ENCODE measurements around the gene CATSPER2. TPM values are rescaled to one million over a fixed set of nuclear protein-coding genes. Genes with fewer than 3 reads are reported as not detected.
"Not testable (repeated sequence)": the region's sequence is repeated elsewhere in the genome, so short reads cannot be mapped to it uniquely, and the experiment has no call there.

CATSPER2 gene
- polyA plus RNA-seq (2011; rRNA removed): 0.87 and 0.96 TPM in 2 replicates
- 2.4 and 3.1 TPM in 2 replicates for polyA minus RNA-seq (2011; rRNA and poly(A)+ RNA removed)

- ChIA-PET CTCF (no interaction called here), POLR2A (no interaction called here)
- H3K4me3 ChIP-seq (ENCODE audit: low read depth, low read length): no peak within 1 kb of the TSS
- H3K27me3 ChIP-seq (ENCODE audit: control insufficient read depth, insufficient read depth, low read length): no peaks in the 10 kb centered on the region
- peaks cover 4% of the 10 kb centered on the region; the same call in 1 of the 2 replicates for H3K9me3 ChIP-seq (ENCODE audit: control insufficient read depth, insufficient read depth, low read length)
- TF ChIP-seq CTCF (IDR thresholded peaks at IDR 0.05; ENCODE audit: low read depth, low read length): no peak
- DNase-seq (ENCODE audit: low read depth, low spot score): no peak
- H3K27ac ChIP-seq (ENCODE audit: low read depth, low read length): no peak within 1 kb of the TSS
Observed at GRCh38 chr15:43648649-43649429, at the start of gene CATSPER2. Gene CATSPER2 (minus strand): TSS chr15:43648844. CDS start chr15:43648061, 783 bp downstream.

- H3K27me3 ChIP-seq (ENCODE audit: control insufficient read depth, insufficient read depth, low read length); H3K9me3 ChIP-seq (ENCODE audit: control insufficient read depth, insufficient read depth, low read length); H3K4me3 ChIP-seq (ENCODE audit: low read depth, low read length); CTCF ChIA-PET; DNase-seq (ENCODE audit: low read depth, low spot score); POLR2A ChIA-PET; H3K27ac ChIP-seq (ENCODE audit: low read depth, low read length): not testable (repeated sequence)
Observed at GRCh38 chr15:43693148-43694022, 44.7 kb upstream of the CATSPER2 start, which contains the start of gene CKMT1A. Gene CKMT1A (plus strand): TSS chr15:43693859. CDS start chr15:43694051, 192 bp downstream.

- H3K9me3 ChIP-seq (ENCODE audit: control insufficient read depth, insufficient read depth, low read length); CTCF ChIA-PET; POLR2A ChIA-PET: not testable (repeated sequence)
Observed at GRCh38 chr15:43692679-43693078, 44.0 kb upstream of the CATSPER2 start.

GRCh38 chr15:43689604-43690301 is 41.1 kb upstream of the CATSPER2 start:
- H3K27me3 ChIP-seq (ENCODE audit: control insufficient read depth, insufficient read depth, low read length); H3K27ac ChIP-seq (ENCODE audit: low read depth, low read length); DNase-seq (ENCODE audit: low read depth, low spot score); CTCF ChIA-PET; H3K4me3 ChIP-seq (ENCODE audit: low read depth, low read length); H3K9me3 ChIP-seq (ENCODE audit: control insufficient read depth, insufficient read depth, low read length); POLR2A ChIA-PET: not testable (repeated sequence)

More at GRCh38 chr15:43692679-43693078, 44.0 kb upstream of the CATSPER2 start:
- H3K4me3 ChIP-seq (ENCODE audit: low read depth, low read length); H3K27me3 ChIP-seq (ENCODE audit: control insufficient read depth, insufficient read depth, low read length); H3K27ac ChIP-seq (ENCODE audit: low read depth, low read length); DNase-seq (ENCODE audit: low read depth, low spot score): not testable (repeated sequence)

- H3K27me3 ChIP-seq (ENCODE audit: control insufficient read depth, insufficient read depth, low read length); H3K9me3 ChIP-seq (ENCODE audit: control insufficient read depth, insufficient read depth, low read length); CTCF ChIA-PET; POLR2A ChIA-PET; H3K4me3 ChIP-seq (ENCODE audit: low read depth, low read length); DNase-seq (ENCODE audit: low read depth, low spot score); H3K27ac ChIP-seq (ENCODE audit: low read depth, low read length): not testable (repeated sequence)
Observed at GRCh38 chr15:43674175-43674574, 25.5 kb upstream of the CATSPER2 start.

- CTCF ChIA-PET; H3K9me3 ChIP-seq (ENCODE audit: control insufficient read depth, insufficient read depth, low read length): not testable (repeated sequence)
Observed at GRCh38 chr15:43666177-43666576, 17.5 kb upstream of the CATSPER2 start.

GRCh38 chr15:43663333-43663732 is 14.7 kb upstream of the CATSPER2 start:
- H3K9me3 ChIP-seq (ENCODE audit: control insufficient read depth, insufficient read depth, low read length); POLR2A ChIA-PET; H3K27ac ChIP-seq (ENCODE audit: low read depth, low read length); DNase-seq (ENCODE audit: low read depth, low spot score); H3K27me3 ChIP-seq (ENCODE audit: control insufficient read depth, insufficient read depth, low read length); CTCF ChIA-PET; H3K4me3 ChIP-seq (ENCODE audit: low read depth, low read length): not testable (repeated sequence)

More at GRCh38 chr15:43666177-43666576, 17.5 kb upstream of the CATSPER2 start:
- DNase-seq (ENCODE audit: low read depth, low spot score); H3K27me3 ChIP-seq (ENCODE audit: control insufficient read depth, insufficient read depth, low read length); H3K4me3 ChIP-seq (ENCODE audit: low read depth, low read length); H3K27ac ChIP-seq (ENCODE audit: low read depth, low read length); POLR2A ChIA-PET: not testable (repeated sequence)

- H3K9me3 ChIP-seq (ENCODE audit: control insufficient read depth, insufficient read depth, low read length); H3K4me3 ChIP-seq (ENCODE audit: low read depth, low read length); CTCF ChIA-PET; H3K27ac ChIP-seq (ENCODE audit: low read depth, low read length); H3K27me3 ChIP-seq (ENCODE audit: control insufficient read depth, insufficient read depth, low read length); POLR2A ChIA-PET; DNase-seq (ENCODE audit: low read depth, low spot score): not testable (repeated sequence)
Observed at GRCh38 chr15:43662293-43662692, 13.6 kb upstream of the CATSPER2 start.

GRCh38 chr15:43659727-43660126 is 11.1 kb upstream of the CATSPER2 start:
- CTCF ChIA-PET; H3K4me3 ChIP-seq (ENCODE audit: low read depth, low read length); H3K9me3 ChIP-seq (ENCODE audit: control insufficient read depth, insufficient read depth, low read length); H3K27ac ChIP-seq (ENCODE audit: low read depth, low read length); POLR2A ChIA-PET; H3K27me3 ChIP-seq (ENCODE audit: control insufficient read depth, insufficient read depth, low read length); DNase-seq (ENCODE audit: low read depth, low spot score): not testable (repeated sequence)

- POLR2A ChIA-PET; H3K4me3 ChIP-seq (ENCODE audit: low read depth, low read length); H3K27me3 ChIP-seq (ENCODE audit: control insufficient read depth, insufficient read depth, low read length); H3K9me3 ChIP-seq (ENCODE audit: control insufficient read depth, insufficient read depth, low read length); H3K27ac ChIP-seq (ENCODE audit: low read depth, low read length); CTCF ChIA-PET; DNase-seq (ENCODE audit: low read depth, low spot score): not testable (repeated sequence)
Observed at GRCh38 chr15:43649430-43649926, 834 bp upstream of the CATSPER2 start.
